Nucleus accumbens (tissue), 56 donors: ENCODE measurements around the gene MFSD1.

Source experiments
- DNase-seq, 56 donors: peaks; one replicate each; lab custom pipeline; 2025; lab: John Stamatoyannopoulos, UW

MFSD1 gene

GRCh38 chr3:158801696-158802408 lies at the start of gene MFSD1:
Gene MFSD1, plus strand, starts transcription at chr3:158802054. Its CDS starts 99 bp downstream, at chr3:158802153.
- peak; percentile 63 to 98 (median 90) for DNase-seq

DNA sequence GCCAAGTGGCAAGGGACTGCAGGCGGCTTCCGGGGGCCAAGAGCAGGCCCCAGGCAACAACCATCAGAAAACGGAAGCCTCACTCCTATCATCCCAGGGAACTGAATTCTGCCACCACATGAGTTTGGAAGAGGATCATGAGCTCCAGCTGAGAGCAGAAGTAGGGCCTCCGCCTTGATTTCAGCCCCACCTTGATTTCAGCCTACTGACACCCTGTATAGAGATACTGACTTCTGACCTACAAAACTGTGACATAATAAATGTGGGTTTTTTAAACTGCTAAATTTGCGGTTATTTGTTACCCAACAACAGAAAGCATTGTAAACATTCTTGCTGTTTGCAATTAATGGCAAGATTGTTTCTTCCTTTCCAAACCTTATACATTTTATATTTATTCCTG lies 48.0 kb upstream of the MFSD1 start:
- DNase-seq, result no peak

- DNase-seq, result no peak
Observed at GRCh38 chr3:158755421-158755820, 46.4 kb upstream of the MFSD1 start.

DNA sequence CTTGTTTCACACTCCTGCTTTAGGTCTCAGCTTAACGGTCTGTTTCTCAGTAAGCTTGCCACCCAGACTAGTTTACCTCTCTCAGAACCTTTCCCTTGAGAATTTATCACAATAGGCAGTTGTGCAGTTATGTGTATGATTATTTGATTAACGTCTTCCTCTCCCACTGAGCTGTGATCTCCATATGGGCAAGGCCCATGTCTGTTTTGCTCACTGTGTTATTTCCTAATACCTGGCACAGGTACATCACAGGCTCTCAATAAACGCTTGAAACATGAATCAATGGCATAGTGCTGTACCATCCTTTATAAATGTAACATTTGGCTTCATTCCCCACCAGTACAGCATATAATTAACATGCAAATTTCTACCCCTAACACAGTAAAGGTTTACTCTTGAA lies 40.5 kb upstream of the MFSD1 start:
- DNase-seq, result no peak

- no peak for DNase-seq
Observed at GRCh38 chr3:158762701-158763100, 39.2 kb upstream of the MFSD1 start.

DNA sequence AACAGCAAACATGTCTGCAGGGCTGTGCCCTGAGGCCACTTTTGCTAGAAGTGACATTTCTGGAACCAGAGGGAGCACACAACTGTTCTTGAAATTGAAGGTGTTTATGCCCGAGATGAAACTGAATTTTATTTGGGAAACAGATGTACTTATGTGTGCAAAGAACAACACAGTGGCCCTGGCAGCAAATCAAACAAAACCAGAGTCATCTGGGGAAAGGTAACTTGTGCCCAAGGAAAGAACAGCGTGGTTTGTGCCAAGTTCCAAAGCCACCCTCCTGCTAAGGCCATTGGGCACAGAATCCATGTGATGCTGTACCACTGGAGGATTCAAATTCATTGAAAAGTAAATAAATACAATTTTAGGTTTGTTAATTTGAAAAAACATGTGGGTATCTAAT lies 38.4 kb upstream of the MFSD1 start:
- no peak for DNase-seq

DNA sequence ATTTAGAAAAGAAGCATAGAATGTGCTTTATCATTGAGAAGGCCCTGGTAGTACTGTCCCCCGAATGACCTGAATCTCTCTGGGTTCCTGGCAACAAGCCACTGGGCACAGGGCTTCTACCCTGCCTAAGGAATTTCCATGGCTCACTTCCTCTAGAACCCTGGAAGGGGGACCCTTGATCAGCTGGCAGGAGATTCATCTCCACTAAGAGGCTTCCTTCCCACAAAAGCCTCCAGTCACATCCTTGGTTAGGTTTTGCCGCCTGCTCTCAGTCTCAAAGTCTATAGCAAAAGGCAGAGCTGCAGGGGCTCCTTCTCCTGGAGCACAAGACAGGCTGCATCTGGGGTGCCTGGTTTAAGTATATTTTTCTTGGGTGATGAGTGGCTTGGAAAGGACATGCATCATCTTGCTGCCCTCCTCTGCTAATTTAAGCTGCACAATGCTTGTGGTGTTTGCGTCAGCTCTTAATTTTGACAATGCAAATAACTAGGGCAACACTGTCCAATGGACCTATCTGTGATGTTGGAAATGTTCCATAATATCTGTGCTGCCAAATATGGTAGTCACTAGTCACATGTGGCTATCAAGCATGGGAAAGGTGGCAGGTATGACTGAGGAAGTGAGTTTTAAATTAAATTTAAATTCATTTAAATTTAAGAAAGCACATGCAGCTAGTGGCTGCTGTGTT lies 36.2 kb upstream of the MFSD1 start:
- no peak for DNase-seq

DNA sequence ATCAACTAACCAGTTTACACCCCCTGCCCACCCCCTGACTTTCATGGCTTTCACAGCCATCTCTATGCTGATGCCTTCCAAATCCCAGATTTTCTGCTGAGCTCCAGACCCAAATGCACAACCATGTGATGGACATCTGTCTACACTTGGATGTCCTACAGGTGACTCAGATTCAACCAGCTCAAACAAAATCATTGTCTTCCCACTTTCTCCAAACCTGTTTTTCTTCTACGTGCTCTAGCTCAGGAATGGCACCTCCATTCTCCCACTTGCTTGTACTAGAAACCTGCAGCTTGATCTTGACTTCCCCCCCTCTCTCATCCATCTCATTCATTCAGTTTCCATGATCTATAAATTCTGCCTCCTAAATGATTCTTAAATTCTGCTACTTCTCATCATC lies 35.5 kb upstream of the MFSD1 start:
- DNase-seq, result no peak

DNA sequence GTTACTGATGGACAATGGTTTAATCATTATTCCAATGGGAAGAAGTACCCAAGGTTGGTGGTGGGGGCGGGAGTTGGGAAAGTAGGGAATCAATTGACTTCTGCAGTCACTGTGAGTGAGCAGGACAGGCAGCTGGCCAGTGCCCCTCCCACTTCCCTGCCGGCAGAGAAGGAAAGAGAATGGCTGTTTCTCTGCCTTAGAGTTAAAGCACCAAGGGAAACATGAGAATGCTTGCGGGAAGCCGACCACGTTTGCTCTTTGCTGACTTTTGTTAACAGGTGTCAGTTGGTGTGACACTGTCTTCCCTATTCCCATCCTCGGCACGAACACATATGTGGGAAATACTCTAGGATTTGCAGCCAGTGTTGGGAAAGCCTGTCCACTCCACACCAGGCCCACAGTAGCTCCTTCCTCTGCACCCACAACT lies 33.5 kb upstream of the MFSD1 start:
- DNase-seq, result peak in 5 of 56 donors; percentile 7 to 17 (median 14)

GRCh38 chr3:158768881-158769543 lies 32.8 kb upstream of the MFSD1 start:
- DNase-seq, result no peak

DNA sequence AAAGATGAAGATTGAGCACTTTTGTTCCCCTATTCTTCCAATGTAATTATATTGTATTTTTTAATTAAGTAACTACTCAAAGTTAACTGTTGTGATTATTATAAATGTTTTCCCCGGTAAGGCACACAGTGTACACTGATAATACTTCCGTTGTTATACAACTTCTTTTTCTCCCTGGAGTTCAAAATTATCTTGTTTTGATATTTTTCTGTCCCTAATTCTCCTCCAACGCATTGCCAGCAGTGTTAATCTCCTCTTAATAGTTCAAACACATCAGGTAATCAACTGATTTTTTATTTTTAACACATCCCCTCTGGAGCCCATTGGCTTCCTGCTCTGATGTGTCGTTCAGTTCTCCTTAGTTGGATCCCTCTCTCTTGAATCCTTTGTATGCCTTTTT lies 32.3 kb upstream of the MFSD1 start:
- DNase-seq, result no peak

DNA sequence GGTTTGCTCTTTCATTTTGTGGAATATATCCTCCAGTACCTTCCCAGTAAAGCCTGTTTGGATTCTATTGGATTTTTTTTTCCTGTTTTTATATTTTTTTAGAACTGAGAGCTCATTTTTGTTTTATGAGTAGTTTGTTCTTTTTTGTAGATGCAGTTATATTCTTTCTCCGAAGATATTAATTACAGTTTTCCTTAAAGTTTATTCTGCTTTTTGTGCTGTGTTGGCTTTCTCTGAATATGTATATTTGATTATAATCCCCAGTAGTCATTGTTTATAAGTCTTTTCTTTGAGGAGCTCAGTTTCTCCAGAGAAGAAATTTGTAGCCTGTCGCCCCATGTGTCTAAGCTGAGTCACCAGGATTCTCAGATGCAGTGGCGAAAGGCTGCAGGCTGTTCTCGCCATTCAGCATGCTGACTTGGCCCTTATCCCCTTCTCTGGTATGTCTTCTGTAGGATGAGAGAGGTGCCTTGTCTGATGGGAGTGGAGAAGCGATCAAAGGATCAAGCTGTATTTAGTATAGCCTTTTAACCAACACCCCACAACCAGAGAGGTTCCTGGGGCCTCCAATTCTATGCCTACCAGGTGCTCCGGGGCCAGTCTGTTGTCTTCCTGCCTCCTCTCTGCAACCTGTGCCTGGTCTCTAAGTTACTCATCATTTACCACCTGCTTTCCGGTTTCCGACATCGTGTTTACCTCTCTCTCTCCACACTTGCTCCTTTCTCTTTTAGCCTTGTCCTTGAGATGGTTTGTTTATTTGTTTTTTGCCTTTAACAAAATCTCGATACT lies 31.7 kb upstream of the MFSD1 start:
- no peak for DNase-seq

DNA sequence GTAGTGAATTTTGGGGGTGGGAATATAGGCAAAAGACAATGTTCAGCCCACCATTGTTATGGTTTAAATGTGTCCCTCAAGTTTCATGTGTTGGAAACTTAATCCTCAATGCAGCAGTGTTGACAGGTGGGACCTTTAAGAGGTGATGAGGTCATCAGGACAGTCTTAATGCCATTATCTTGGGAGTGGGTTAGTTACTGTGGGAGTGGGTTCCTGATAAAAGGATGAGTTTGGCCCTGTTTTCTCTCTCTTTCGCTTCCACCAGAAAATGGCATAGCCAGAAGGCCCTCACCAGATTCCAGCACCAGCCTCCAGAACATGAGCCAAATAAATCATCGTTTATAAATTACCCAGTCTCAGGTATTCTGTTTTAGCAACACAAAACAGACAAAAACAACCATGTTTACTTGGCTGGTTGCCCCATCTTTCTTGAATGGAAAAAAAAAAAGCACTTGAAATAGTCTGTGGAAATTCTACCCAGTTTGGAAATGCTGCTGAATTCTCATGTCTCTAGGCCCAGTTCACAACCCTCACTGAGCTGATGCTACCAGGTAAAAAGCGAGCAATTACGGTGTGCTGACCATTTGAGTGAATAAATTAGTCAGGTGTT lies 31.0 kb upstream of the MFSD1 start:
- DNase-seq, result no peak

DNA sequence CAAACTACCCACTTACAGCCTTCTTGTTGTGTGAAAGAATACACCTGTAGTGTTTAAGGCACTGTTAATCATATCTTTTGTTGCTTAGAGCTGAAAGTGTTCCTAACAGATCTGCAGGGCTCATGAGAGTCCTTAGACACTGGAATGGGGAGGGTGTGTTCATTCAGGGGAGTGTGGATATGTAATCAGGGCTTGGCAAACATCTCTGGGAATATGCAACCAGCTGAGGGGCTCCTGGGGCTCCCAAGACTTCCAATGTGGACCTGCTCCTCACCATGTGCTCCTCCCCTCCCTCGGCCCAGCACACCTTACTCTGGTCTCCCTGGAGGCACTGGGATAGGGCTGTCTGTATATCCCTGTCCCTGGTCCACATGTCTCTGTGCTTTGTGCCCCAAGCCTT lies 30.3 kb upstream of the MFSD1 start:
- DNase-seq, result no peak

DNA sequence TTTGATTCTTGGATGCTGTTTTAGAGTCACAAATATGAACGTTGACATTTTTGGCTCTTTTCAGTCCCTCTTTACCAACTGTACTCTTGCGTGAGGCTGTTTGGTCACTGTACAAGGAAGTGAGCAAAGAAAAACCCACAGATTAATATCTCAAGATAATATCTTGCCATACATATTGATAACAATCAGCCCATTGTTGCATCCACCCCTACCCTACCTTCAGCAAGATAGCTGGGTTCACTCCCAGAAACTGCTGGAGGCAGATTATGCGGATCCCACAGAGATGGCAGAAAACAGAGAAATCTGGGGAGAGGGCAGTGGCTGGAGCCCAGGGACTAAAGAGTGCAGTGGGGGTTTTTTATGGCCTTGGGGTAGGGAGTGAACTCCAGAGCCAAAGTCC lies 29.9 kb upstream of the MFSD1 start:
- no peak for DNase-seq

- no peak for DNase-seq
Observed at GRCh38 chr3:158773166-158773565, 28.7 kb upstream of the MFSD1 start.

DNA sequence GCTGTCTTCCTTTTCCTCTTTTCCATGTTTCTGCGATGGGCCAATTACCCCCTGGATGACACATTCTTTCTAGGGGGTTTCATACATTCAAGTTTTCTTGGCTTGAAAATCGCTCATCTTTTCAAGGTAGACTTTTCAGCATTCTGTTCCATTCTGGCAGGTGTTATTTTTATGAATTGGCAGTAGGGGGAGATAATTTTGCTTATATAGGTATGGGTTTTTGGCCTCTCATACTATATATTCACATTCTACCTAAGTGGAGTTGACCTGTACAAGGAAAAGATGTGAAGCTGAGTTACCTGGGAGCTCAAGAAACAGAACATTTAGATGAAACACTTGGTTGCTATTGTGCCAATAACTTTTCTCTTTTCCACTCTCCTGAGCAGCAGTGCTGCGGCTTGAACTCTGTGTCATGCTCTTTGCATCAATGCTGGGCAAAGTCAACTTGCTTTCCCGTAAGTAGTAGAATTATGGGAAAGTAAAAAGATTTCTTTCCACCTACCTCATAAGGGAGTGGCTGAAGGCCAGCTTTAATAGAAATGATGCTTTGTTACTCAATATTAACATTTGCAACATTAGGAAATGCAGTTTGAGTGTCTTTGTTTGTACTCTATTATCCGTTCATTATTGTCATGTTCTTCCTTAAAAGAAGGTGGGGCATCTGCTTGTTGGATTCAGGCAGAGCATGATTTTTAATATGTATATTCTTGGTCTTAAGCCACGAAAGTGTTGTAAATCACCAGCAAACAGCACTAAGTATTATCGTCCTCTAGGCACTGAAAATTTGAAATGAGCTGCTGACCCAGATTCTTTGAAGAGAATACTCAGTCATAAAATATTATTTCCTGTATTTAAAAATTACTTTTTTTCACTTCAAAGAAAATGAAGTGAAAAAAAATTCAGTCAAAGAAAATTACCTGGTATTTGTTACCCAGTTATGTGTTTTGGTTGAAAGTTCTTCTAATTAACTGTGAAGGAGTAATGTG lies 27.7 kb upstream of the MFSD1 start:
- no peak for DNase-seq

- no peak for DNase-seq
Observed at GRCh38 chr3:158774965-158775364, 26.9 kb upstream of the MFSD1 start.
